ENCODE measurements around the gene UVSSA. TPM values are rescaled to one million over a fixed set of nuclear protein-coding genes. Genes with fewer than 3 reads are reported as not detected.

The UVSSA gene
- total and polyA plus RNA-seq, 9 of the 15 experiments (the other 6 are each of a cell fraction or from before 2014, with no cell fraction given), result 0.21 to 14.6 (median 3.3) TPM

- ATAC-seq, result no peak
- H3K27ac ChIP-seq (ENCODE audit: extremely low read depth, low read depth, low read length), result no peak overlapping the region
- H4K20me1 ChIP-seq (replicated peaks; ENCODE audit: control insufficient read depth, insufficient read depth, low read length), result no peaks in the 10 kb centered on the region
- BruUV-seq (replicated peaks), result no TSS peak
- DNase-seq (ENCODE audit: extremely low read depth in 1 of 4, low spot score in 3 of 4), result no peak
- peaks cover 0 to 29% of the 10 kb centered on the region in 2 experiments; a peak in 2 of 5 replicates for H3K4me1 ChIP-seq (replicated peaks in 1 of 2; ENCODE audit: control insufficient read depth in 2 of 2, insufficient read depth in 2 of 2, low read length in 2 of 2)
- CTCF ChIA-PET (ENCODE audit: low intra/inter-chr PET ratio), result no interaction called here
- in situ Hi-C loops (cut with MboI) (no loop called here), intact Hi-C loops (cut with micrococcal nuclease) (no loop called here)
- no peaks in the 10 kb centered on the region for H3K9me3 ChIP-seq (replicated peaks; ENCODE audit: control insufficient read depth, insufficient read depth, low read depth, low read length)
- H3K9ac ChIP-seq (ENCODE audit: insufficient read depth in 1 of 2, low read depth in 2 of 2, low read length in 2 of 2), result no peak overlapping the region
- H2AFZ ChIP-seq (ENCODE audit: low read depth, low read length), result no peak overlapping the region
- POLR2A ChIA-PET, result interaction anchor here (0.6 to 1.8 kb wide), 2 partner anchors 8 to 874 kb away, joined by 3 to 8 read pairs; no protein-coding TSS in a partner anchor
- H3K4me3 ChIP-seq, result no peak overlapping the region
- H3K27me3 ChIP-seq (ENCODE audit: control insufficient read depth in 2 of 2, insufficient read depth in 2 of 2, low read length in 2 of 2), result no peaks in the 10 kb centered on the region
- H3K79me2 ChIP-seq (ENCODE audit: control insufficient read depth, insufficient read depth, low read length), result no peaks in the 10 kb centered on the region
- no peaks in the 10 kb centered on the region for H3K36me3 ChIP-seq (ENCODE audit: control insufficient read depth, insufficient read depth, low read length)
- FAIRE-seq, result no peak
- WGBS (ENCODE audit: insufficient coverage, low coverage, missing lambda C conversion rate), result 94% methylated on average over 5 of the region's 18 CpGs
- H3K9me1 ChIP-seq (ENCODE audit: control insufficient read depth, insufficient read depth, low read length), result peaks cover 5% of the 10 kb centered on the region
- no peak overlapping the region for H3K4me2 ChIP-seq (ENCODE audit: insufficient read depth, low read length)
- TF ChIP-seq STAT5A (IDR thresholded peaks at IDR 0.05; ENCODE audit: borderline replicate concordance, low read length), result no peak
- TF ChIP-seq TAF7 (tag; IDR thresholded peaks at IDR 0.05), result no peak
- TF ChIP-seq CBX8 (IDR thresholded peaks at IDR 0.05; ENCODE audit: borderline replicate concordance, extremely low read depth, low read depth, low read length, poor library complexity, severe bottlenecking), result no peak
- TF ChIP-seq ZNF23 (CRISPR knock-in tag; IDR thresholded peaks at IDR 0.05), result no peak
- TF ChIP-seq, protein P1, sequence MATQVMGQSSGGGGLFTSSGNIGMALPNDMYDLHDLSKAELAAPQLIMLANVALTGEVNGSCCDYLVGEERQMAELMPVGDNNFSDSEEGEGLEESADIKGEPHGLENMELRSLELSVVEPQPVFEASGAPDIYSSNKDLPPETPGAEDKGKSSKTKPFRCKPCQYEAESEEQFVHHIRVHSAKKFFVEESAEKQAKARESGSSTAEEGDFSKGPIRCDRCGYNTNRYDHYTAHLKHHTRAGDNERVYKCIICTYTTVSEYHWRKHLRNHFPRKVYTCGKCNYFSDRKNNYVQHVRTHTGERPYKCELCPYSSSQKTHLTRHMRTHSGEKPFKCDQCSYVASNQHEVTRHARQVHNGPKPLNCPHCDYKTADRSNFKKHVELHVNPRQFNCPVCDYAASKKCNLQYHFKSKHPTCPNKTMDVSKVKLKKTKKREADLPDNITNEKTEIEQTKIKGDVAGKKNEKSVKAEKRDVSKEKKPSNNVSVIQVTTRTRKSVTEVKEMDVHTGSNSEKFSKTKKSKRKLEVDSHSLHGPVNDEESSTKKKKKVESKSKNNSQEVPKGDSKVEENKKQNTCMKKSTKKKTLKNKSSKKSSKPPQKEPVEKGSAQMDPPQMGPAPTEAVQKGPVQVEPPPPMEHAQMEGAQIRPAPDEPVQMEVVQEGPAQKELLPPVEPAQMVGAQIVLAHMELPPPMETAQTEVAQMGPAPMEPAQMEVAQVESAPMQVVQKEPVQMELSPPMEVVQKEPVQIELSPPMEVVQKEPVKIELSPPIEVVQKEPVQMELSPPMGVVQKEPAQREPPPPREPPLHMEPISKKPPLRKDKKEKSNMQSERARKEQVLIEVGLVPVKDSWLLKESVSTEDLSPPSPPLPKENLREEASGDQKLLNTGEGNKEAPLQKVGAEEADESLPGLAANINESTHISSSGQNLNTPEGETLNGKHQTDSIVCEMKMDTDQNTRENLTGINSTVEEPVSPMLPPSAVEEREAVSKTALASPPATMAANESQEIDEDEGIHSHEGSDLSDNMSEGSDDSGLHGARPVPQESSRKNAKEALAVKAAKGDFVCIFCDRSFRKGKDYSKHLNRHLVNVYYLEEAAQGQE (IDR thresholded peaks at IDR 0.05; ENCODE audit: borderline replicate concordance), result no peak
- TF ChIP-seq, protein P1 (CRISPR knock-in tag; IDR thresholded peaks at IDR 0.05; ENCODE audit: low read depth), result no peak
- TF ChIP-seq ARNT (IDR thresholded peaks at IDR 0.05), result no peak
- no peak for TF ChIP-seq MECOM (CRISPR knock-in tag; IDR thresholded peaks at IDR 0.05)
- no peak for TF ChIP-seq RHOXF2B (CRISPR knock-in tag; conservative IDR thresholded peaks at IDR 0.05)
- no peak for TF ChIP-seq TRIM25 (IDR thresholded peaks at IDR 0.05; ENCODE audit: borderline replicate concordance)
- no peak for TF ChIP-seq ZNF76 (CRISPR knock-in tag; IDR thresholded peaks at IDR 0.05; ENCODE audit: borderline replicate concordance)
- no peak for TF ChIP-seq ATF2 (CRISPR knock-in tag; IDR thresholded peaks at IDR 0.05)
These were observed 17.2 kb downstream of the UVSSA start for GRCh38 chr4:1364217-1364616.

Data from K562 (cell line).